Stimulated activated CD8-positive, alpha-beta memory T cell treated with anti-CD3 and anti-CD28 coated beads, Interleukin-4, amount 100 ng/mL, for 48 hours (primary cell): Measurements from ENCODE around the gene RUFY4.

Experiments used
- DNase-seq: peaks from one replicate; pipeline ENCODE4 v3.0.0-alpha.2; 2020

RUFY4 gene, protein sequence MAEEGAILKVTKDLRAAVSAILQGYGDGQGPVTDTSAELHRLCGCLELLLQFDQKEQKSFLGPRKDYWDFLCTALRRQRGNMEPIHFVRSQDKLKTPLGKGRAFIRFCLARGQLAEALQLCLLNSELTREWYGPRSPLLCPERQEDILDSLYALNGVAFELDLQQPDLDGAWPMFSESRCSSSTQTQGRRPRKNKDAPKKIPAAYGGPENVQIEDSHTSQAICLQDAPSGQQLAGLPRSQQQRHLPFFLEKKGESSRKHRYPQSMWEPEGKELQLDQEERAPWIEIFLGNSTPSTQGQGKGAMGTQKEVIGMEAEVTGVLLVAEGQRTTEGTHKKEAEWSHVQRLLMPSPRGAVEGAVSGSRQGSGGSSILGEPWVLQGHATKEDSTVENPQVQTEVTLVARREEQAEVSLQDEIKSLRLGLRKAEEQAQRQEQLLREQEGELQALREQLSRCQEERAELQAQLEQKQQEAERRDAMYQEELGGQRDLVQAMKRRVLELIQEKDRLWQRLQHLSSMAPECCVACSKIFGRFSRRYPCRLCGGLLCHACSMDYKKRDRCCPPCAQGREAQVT

DNA sequence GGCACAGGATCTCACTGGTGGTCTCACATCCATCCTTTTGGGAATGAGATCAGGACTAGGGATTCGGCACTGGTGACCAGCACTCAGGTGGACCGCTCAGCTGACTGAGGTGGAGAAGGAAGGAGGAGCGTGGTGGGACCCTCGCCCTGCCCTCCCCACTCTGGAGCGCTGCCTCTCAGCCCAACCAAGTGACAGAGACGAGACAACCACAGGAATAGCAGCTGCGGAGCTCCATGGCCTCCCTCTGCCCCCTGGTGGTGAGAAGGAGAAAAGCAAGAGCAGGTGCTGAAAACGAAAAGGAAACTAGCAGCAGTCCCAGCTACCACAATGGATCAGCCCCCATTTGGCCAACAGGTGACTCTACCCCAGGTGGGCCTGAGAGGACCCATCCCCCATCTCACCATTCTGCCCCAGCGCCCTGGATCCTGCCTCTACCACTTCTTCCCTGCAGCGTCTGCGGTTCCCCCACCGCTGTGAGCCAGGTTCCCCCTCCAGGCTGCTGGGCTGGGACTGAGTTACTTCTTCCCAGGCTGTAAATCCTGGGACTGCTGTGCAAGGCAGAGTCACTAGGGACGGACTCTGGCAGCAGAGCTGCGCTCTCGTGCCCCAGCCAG, at the start of gene RUFY4:
Gene RUFY4, plus strand, starts transcription at position 533 of the 614 bp plus-strand sequence. CDS start 1,353 bp downstream, outside the sequence.
- DNase-seq = peak; percentile 67

DNA sequence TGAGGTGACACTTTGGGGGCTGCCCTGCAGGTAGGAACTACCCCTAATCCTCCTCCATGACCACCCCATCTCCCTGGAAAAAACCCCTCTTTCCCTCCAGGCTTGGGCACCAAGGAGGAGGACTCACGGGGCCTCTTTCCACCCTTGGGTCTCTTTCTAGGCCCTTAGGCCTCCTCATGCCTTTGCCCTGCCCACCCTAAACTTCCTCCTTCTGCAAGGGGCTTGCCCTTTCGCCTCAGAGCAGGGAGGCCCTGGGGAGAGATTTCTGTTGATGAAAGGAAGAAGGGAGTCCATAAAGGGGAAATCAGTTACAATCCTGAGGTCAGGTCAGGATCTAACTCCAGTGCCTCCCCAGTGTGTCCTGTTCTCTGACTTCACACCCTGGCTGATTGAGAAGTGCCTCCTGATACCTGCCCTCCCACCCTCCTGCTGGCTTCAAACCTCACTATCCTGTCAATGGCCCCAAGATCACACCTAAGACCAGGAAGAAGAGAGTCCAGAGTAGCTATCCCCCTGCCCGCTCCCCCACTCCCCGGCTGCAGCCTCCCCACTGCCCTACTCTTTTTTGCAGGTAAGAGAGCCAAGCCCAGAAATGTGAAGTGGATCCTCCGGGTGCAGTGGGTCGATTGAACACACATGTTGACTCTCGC, 49.5 kb upstream of the RUFY4 start:
- DNase-seq = no peak

DNA sequence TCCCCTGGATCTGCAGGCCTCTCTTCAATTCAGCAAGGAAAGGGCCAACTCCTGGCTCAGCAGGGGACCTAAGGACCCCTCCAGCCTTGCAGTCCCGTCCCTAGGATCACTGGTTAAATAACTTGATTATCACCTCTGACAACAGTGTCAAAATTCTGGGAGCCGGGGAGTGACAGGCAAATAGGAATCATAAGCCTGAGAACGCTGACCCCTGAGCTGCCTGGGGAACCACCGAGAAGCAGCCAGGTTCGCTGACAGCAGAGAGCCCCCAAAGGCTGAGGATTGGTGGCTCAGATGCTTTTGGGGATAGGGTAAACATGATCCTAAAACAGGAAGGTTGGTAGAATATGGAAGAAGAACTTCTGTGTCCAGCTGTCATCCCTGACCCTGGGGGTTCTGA, 48.8 kb upstream of the RUFY4 start:
- no peak for DNase-seq

DNA sequence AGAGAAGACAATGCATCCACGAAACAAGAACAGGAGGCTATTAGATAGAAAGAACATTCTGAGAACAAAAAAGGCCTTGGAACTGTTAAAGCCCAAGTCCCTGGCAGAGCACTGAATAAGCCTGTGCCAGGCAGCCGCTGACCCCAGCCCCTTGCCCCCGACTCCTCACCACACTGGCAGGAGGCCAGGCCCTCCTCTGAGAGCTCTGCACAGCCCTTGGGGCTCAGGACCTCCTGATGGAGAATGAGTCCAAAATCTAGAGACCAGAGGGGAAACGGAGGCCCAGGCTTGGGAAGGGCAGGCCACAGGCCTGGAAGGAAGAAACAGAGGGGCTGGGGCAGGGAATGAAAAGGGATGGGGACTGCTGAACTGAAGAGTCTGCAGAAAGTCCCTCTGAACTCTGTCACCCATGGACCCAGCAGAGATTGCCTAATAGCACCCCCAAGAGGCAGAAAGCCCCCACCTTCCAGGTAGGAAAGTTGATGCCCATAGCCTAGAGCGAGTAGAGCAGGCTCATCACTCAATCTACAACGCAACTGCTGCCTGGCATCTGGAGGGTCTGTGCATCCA, 48.0 kb upstream of the RUFY4 start:
- no peak for DNase-seq

DNA sequence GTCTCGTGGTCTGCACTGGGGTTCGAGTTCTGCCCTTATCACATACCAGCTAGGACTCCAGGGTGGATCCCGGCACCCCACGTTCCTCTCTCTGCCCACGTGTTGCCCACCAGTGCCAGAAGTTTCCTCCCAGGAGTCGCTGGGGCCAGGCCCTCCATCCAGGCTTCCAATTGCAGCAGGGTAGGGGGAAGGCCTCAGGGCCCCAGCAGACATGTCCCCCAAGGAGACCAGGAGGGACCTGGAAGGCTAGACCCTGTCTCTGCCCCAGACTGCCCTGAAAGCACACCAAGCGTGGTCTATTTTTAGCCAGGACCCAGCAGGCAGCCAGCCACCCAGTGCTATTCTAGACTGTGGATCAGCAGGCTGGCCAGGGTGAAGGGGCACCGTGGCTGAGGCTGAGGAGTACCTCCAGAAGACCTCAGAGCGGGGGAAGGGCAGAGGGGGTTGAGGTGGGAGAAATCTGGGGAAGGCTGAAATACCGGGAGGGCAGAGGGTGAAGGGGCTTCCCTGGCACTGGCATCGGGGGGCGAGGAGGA, 47.4 kb upstream of the RUFY4 start:
- DNase-seq = no peak

DNA sequence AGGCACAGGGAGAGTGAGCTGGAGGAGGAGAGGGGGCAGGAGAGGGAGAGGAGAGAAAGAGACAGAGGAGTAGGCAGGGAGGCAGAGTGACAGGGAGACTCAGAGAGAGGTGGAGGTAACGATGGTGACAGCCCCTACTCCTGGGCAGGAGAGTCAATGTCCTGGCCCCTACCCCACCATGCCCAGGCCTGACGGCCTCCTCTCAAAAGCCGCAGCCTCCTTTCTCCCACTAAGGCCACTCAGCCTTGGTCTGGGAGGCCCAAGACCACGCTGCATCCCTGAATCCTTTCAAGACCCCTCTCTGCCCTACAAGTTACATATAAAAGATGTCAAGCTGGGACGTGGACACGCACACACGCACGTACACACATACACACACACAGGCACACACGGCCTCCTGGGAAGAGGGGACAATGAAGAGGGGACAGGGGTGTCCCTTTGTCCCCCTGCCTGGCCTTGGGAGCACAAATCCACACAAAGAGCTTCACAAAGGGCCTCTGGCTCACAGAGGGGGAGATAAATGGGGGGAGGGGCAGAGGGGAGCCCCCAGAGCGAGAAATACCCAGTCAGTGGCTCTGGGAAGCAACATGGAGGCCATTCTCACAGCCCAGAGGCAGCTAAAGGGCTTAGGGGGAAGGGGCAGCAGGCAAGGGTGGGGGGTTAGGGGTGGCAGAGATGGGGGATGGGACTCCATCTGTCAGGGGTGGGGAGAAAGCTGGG, 46.8 kb upstream of the RUFY4 start:
- DNase-seq = no peak

DNA sequence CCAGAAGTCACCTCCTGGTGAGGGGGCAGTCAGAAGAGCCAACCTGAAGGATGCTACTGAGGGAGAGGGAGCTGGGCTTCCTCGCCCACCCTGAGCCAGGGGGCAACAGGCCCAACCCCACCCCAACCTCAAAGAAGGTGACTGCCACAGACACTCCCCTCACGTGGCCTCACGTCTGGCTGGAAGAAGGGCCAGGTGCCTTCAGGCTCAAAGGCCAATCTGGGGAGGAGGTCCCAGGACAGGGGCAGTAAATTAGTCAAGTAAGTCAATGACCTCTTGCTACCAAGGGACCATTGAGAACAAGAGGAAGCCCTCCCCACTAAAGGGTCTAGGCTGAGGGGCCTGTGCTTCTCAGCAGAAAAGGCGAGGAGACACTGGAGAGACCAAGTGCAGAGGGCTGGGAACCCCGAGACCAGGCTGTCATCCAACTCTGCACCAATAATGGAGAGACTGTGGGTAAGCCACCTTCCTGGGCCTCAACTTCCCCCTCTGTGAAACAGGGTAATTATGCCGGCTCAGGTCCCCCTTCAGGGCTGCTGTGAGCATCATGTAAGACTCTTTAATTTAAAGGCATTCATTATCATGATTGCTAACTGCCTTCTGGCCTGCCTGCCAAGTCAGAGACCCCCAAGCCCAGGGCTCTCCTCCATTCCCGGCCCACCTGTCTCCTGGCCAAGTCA, 46.1 kb upstream of the RUFY4 start:
- no peak for DNase-seq

DNA sequence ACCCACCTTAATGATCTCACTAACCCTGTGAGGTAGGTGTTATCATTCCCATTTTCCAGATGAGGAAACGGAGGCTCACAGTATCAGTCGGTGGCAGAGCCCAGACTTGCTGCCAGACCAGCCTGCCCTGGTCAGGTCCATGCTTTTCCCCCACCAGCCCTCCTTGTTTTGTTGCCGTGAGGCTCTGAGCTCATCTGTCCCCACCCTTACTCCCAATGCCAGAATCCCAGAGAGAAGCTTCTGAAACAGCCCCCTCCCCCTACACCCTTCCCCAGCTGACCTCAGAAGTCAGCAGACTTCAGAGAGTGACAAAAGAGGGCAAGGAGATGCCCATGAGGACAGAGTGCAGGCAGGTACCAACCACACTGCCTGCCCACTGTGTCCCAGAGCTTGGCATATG, 45.4 kb upstream of the RUFY4 start:
- no peak for DNase-seq

DNA sequence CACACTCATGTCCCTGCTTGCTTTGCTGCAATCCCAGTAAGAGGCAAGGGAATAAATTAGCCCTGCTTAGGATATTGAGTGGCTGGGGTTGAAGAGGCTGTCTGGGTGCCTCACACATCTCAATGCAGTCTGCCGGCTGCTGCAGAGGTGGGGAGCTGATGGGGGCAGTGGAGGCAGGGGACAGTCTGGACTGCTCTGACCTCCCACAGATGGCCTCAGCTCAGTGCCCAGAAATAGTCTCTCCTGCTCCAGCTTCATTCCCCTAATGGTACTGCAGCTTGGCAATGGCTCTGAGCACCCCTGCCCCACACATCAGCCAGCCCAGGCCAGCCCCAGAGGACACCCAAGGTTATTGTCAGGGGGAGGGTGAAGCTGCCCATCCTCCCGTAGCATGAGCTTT, 44.7 kb upstream of the RUFY4 start:
- no peak for DNase-seq

DNA sequence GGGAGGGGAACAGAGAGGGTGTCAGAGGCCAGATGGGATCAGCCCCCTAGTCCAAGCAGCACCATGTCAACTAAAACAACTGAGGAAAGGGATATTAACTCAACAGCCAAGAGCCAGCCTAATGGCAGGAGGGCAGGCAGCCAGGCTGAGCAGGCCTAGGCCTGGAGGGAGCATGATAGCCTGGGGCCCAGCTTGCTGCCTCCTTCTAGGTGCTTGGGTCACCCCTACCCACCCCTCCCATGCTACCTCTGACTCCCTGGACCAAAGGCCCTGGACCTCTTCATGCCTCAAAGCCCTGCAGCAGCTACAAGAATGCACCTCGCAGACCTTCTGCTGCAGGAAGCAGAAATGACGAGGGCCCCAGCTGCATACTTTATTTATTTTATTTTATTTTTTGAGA, 44.2 kb upstream of the RUFY4 start:
- DNase-seq = no peak

DNA sequence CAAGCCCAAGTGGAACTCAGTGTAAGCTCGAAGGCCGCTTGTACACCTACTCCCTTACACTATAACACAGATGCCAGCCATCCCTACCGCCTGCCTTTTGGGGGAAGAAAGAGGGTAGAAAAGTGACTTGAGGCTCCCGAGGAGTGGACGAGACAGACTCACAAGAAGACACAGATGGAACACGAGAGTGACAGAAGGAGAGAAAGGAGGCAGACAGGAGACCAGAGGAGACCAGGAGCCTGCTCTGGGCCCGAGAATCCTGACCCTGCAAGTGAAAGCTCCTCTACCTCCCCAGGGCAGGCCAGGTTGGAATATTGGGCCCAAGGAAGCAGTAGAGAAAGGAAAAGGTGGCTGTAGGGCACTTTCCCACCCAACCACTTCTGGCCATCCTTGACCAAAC, 42.8 kb upstream of the RUFY4 start:
- DNase-seq = no peak

DNA sequence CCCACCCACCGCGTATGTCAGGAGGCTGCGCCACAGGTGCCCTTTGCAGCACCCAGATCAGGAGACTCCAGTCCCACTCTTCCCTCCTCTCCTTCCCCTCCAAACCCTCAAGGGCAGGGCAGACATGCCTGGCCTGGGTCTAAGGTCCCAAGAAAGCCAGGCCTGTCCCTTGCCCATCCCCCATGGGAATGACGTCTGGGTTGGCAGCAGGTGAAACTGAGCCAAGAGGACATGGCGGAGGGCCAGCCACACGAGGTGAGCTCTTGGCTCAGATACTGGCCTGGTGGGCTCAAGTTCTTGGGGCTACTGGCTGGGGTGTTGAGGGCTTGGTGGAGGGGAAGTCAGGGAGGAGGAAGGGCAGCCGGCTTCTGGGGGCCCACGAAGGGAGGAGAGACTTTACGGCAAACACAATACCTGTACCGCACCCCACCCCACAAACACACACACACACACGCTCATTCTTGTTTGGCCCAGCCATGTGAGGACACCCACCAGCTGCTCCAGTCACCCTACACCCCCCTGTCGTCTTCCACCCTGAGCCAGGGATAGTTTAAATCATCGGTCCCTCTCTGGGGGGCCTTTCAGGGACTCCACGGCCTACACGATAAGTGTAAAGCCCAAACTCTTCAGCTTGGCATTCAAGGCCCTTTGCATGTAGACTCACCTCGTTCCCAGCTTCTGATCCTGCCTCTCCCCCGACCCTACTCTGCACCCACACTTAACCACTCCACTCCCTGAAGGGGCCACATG, 42.2 kb upstream of the RUFY4 start:
- DNase-seq = peak; percentile 6

DNA sequence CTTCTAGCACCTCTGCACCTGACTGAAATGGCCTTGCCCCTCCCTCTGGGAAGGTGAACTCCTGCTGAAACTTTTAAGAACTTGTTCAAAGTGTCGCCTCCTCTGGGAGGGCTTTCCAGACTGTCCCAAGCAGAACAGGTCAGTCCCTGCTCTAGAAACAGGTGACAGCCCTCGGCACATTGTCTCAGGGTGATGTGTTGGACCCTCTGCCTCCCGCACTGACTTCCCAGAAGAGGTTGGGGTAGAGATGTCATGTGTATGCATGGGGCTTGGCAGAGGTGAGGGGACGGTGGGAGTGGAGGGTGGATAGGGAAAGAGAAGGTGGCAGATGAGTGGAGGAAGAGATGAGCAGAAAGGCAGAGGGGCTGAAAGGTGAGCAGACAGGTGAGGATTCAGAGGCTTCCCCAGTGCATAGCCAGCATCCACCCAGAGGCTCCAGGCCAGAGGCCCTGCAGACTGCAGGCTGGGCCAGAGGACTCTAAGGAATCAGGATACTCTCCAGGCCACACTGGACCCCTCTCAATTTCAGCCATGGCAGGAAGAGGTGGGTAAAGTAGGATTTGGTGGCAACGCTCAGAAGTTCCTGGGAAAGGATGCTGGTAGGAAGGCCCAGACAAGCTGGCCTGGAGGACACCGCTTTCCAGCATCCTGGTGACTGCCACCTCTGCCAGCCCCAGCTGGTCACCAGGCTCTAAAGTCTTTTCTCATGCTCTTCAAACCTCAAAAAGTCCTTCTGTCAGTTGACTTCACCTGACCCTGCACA, 41.4 kb upstream of the RUFY4 start:
- peak; percentile 20 for DNase-seq

DNA sequence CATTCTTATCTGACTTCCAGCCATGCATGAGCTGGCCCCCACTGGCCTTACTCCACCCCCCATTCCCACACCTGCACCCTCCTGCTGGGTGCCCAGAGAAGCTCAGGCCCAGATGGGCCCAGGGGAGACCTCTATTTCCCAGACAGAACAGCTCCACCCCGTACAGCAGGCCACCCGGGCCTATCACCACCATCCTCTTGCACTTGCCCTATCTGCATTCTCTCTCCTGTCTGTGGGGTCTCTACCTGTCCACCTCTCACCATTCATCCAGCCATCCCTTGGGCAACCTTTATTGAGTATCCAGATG, 40.9 kb upstream of the RUFY4 start:
- DNase-seq = peak; percentile 6

DNA sequence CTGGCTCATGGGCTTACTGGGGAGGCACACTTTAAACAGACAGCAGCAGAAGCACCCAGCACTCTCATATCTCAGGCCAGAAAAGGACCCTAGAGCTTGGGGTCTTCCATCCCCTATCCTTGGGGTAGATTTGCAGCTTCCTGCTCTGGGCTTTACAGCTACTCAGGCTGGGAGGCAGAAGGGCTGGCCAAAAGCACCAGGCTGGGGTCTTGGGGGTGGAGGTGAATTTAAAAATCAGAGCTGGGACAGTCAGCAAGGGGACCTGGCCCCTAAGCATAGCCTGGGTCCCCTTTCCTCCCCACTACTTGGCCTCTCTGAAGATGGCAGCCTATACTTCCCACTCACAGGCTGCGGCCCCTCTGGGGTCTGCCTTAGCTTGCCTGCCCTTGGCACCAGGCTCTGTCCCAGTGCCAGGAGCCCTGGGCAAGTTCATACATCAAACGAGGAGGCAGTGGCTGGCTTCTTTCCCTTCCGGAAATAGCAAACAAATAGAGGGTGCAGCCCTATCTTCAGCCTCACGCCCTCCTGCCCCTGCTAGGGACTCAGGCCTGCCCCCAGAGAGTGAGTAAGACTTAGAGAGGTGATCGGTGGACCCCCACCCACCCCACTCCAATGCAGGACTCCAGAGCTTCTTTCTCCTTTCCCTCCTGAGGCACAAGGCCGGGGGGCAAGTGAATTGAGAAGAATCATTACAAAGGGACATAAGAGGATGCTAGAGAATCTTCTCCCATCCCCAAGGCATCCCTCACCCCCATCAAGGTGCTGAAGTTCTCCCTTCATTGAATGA, 40.3 kb upstream of the RUFY4 start:
- peak; percentile 10 for DNase-seq

DNA sequence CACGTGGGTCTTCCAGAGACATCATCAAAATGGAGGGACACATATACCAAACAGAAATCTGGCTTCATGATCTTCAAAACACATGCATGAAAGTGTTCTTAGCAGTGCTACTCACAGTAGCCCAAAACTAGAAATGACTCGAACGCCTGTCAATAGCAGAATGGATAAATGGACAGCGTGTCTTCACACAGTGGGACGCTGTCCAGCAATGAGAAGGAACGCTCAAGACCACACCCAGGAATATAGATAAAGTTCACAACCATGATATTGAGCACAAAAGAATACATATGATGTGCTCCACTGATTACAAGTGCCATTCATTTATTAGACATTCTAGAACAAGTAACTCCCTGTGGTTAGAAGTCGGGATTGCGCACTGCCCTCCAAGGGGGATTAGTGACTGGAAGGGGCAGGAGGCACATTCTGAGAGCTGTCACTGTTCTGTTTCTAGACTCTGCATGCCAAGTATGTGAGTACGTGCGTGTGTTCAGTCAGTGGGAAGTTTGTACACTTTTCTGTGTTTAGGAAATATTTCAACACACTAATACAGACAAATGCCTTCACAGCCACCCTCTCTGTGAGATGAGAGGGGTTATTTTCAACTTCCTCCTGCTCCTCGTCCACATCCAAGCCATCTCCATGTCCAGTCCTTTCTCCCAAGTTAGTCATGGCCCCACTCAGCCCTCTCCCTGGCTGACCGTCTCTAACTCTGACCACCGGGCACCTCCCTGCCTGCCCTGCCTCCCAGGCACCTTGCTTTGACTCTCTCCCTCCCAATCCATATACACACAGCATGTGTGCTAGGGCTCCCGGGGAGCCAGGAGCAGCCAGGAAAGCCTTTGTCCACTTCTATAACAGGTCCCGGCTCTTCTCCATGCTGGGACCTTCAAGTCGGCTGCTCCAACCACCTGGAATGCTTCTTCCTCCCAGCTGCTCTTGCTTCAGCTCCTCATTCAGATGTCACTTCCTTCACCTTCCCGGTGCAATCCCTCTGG, 39.4 kb upstream of the RUFY4 start:
- DNase-seq = peak; percentile 16

DNA sequence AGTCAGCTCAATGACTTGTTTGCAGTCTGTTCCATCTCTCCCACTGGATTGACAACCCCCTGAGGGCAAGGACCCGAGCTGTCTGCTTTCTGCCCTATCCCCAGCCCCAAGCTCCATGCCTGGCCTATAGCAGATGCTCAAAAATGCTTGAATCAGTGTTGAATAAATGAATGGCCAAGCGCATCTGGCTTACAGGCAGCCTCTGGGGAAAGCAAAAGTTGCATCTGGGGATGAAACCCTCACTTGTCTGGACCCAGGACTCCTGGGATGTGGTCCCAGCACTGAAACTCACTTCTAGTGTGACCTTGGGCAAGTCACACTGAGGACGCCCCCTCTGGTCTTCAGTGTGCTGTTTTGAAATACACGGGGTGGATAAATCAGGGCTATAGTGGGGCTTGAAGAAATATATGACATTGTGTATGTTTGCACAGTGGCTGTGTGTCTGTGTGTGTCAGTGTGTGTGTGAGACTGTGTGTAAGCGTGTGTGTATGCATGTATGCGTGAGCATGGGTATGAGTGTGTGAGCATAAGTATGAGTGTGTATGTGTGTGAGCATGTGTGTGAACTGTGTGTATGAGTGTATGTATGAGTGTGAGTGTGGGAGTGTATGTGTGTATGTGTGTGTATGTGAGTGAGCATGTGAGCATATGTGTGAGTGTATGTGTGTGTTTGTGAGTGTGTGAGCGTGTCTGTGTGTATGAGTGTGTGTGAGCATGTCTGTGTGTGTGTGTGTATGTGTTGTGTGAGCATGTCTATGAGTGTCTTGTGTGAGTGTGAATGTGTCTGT, 38.5 kb upstream of the RUFY4 start:
- DNase-seq = peak; percentile 16
